Measurements from ENCODE around the gene HCN2.

- TF ChIP-seq EZH2 (IDR thresholded peaks at IDR 0.05; ENCODE audit: borderline replicate concordance, low read depth, low read length, poor library complexity, severe bottlenecking) (no peak), CTCF (conservative IDR thresholded peaks at IDR 0.05; ENCODE audit: low read depth, low read length) (no peak)
Observed at GRCh38 chr19:574658-575526, 14.8 kb upstream of the HCN2 start.

Data from A673 (cell line).